BJ (cell line): ENCODE results near the gene CDH12. TPM values are rescaled to one million over a fixed set of nuclear protein-coding genes. Genes with fewer than 3 reads are reported as not detected.

Experiments used
- CTCF ChIA-PET: fragments of 350-600 bp; formaldehyde crosslinking; extraction: SDS; loops from one replicate; lab custom pipeline; 2021; ENCODE audit warnings: antibody characterized with exemption, inconsistent platforms; lab: Yijun Ruan, JAX
- POLR2A ChIA-PET: fragments of 300-600 bp; sonication (Branson Sonifier 250); formaldehyde crosslinking; extraction: SDS; loops from one replicate; lab custom pipeline; 2021; ENCODE audit warnings: antibody characterized with exemption; lab: Charles Lee
- DNase-seq: peaks from one replicate; pipeline ENCODE4 v3.0.0-alpha.2; 2011; ENCODE audit warnings: low read depth
- H3K27me3 ChIP-seq: 2 replicates; pipeline ENCODE4 v1.6.0; 2011; ENCODE audit warnings: low read length; ENCODE audit not compliant: control insufficient read depth, insufficient read depth
- H3K36me3 ChIP-seq: 2 replicates; pipeline ENCODE4 v1.5.1; 2011; ENCODE audit warnings: low read length; ENCODE audit not compliant: control insufficient read depth, insufficient read depth
- H3K4me3 ChIP-seq: 2 replicates; pipeline ENCODE4 v1.5.1; 2011; ENCODE audit warnings: low read depth, mild to moderate bottlenecking, control low read depth, low read length
- CTCF ChIP-seq: IDR thresholded peaks from 2 replicates; pipeline ENCODE4 v1.5.1; 2011; ENCODE audit warnings: low read depth, mild to moderate bottlenecking, control low read depth, inconsistent platforms, low read length, moderate library complexity; ENCODE audit not compliant: insufficient read depth
- polyA plus RNA-seq: library from polyadenylated mRNA; depleted of rRNA; stranded (reverse); fragments of >200 nt; gene quantifications from 2 replicates; pipeline ENCODE4 v1.2.3, GENCODE V29; 2011

The CDH12 gene
- polyA plus RNA-seq, 1 experiment = not detected

- no peak for DNase-seq
- POLR2A ChIA-PET = no interaction called here
- CTCF ChIA-PET = no interaction called here
These were observed 101.6 kb downstream of the CDH12 start for GRCh38 chr5:22751536-22751935.

GRCh38 chr5:22736443-22737003 is 116.6 kb downstream of the CDH12 start:
- Histone ChIP-seq H3K36me3 (no peaks in the 10 kb centered on the region), H3K27me3 (no peaks in the 10 kb centered on the region), H3K4me3 (no peak overlapping the region)
- ChIA-PET POLR2A (no interaction called here), CTCF (no interaction called here)
- DNase-seq = no peak
- no peak for TF ChIP-seq CTCF

More at GRCh38 chr5:22751536-22751935, 101.6 kb downstream of the CDH12 start:
- no peaks in the 10 kb centered on the region for H3K27me3 ChIP-seq
- no peak for TF ChIP-seq CTCF
- no peaks in the 10 kb centered on the region for H3K36me3 ChIP-seq
- no peak overlapping the region for H3K4me3 ChIP-seq

GRCh38 chr5:22734907-22735306 is 118.2 kb downstream of the CDH12 start:
- CTCF ChIA-PET = no interaction called here
- POLR2A ChIA-PET = no interaction called here

GRCh38 chr5:22728610-22729009 is 124.5 kb downstream of the CDH12 start:
- TF ChIP-seq CTCF = no peak
- CTCF ChIA-PET = no interaction called here
- POLR2A ChIA-PET = no interaction called here

More at GRCh38 chr5:22734907-22735306, 118.2 kb downstream of the CDH12 start:
- no peak for DNase-seq
- H3K27me3 ChIP-seq = no peaks in the 10 kb centered on the region
- no peak for TF ChIP-seq CTCF
- no peaks in the 10 kb centered on the region for H3K36me3 ChIP-seq
- H3K4me3 ChIP-seq = no peak overlapping the region

GRCh38 chr5:22722491-22722890 is 130.7 kb downstream of the CDH12 start:
- DNase-seq = no peak
- no peak for TF ChIP-seq CTCF
- Histone ChIP-seq H3K4me3 (no peak overlapping the region), H3K36me3 (no peaks in the 10 kb centered on the region), H3K27me3 (no peaks in the 10 kb centered on the region)
- CTCF ChIA-PET = no interaction called here
- POLR2A ChIA-PET = no interaction called here

More at GRCh38 chr5:22728610-22729009, 124.5 kb downstream of the CDH12 start:
- H3K4me3 ChIP-seq = no peak overlapping the region
- no peaks in the 10 kb centered on the region for H3K27me3 ChIP-seq
- H3K36me3 ChIP-seq = no peaks in the 10 kb centered on the region
- DNase-seq = no peak
